Erythroblast (primary cell): ENCODE data around the gene TSKS.

Experiments used
- GATA1 ChIP-seq: IDR thresholded peaks from 2 replicates; pipeline ENCODE4 v1.6.1; 2011; ENCODE audit warnings: low read depth, mild to moderate bottlenecking, control low read depth, low read length, moderate library complexity
- POLR2A ChIP-seq: IDR thresholded peaks from 2 replicates; pipeline ENCODE4 v1.6.1; 2011; ENCODE audit warnings: mild to moderate bottlenecking, low read length

GRCh38 chr19:49699364-49699763 is 63.7 kb downstream of the TSKS start:
- TF ChIP-seq POLR2A: no peak
- TF ChIP-seq GATA1: no peak
